HG03521 (cell line): ENCODE measurements around the gene TBC1D2B.

Source experiments
- ATAC-seq: cut with Tn5 transposase; IDR thresholded peaks from one replicate; pipeline ENCODE4 v1.9.1; 2021; ENCODE audit warnings: mild to moderate bottlenecking, moderate library complexity; ENCODE audit not compliant: unreplicated experiment

TBC1D2B gene

GRCh38 chr15:78077053-78077870, at the start of gene TBC1D2B:
Gene TBC1D2B, minus strand, starts transcription at chr15:78077711. Its CDS starts 59 bp downstream, at chr15:78077652.
- peak; percentile 66 for ATAC-seq

GRCh38 chr15:78125267-78125666, 47.8 kb upstream of the TBC1D2B start:
- no peak for ATAC-seq

GRCh38 chr15:78120523-78120922, 43.0 kb upstream of the TBC1D2B start:
- ATAC-seq = no peak

GRCh38 chr15:78112551-78112950, 35.0 kb upstream of the TBC1D2B start:
- no peak for ATAC-seq

- ATAC-seq = no peak
Observed at GRCh38 chr15:78111788-78112187, 34.3 kb upstream of the TBC1D2B start.

- ATAC-seq = no peak
Observed at GRCh38 chr15:78110916-78111475, 33.5 kb upstream of the TBC1D2B start.

- ATAC-seq = no peak
Observed at GRCh38 chr15:78110096-78110495, 32.6 kb upstream of the TBC1D2B start.

- ATAC-seq = no peak
Observed at GRCh38 chr15:78109156-78109555, 31.6 kb upstream of the TBC1D2B start.

- ATAC-seq = peak; percentile 36
Observed at GRCh38 chr15:78108300-78109084, 31.0 kb upstream of the TBC1D2B start.

GRCh38 chr15:78107471-78107870, 30.0 kb upstream of the TBC1D2B start:
- no peak for ATAC-seq

- no peak for ATAC-seq
Observed at GRCh38 chr15:78105476-78106241, 28.1 kb upstream of the TBC1D2B start.

- ATAC-seq = no peak
Observed at GRCh38 chr15:78104566-78105475, 27.3 kb upstream of the TBC1D2B start.

- ATAC-seq = no peak
Observed at GRCh38 chr15:78104119-78104479, 26.6 kb upstream of the TBC1D2B start.

GRCh38 chr15:78103406-78104118, 26.1 kb upstream of the TBC1D2B start:
- ATAC-seq = peak; percentile 72

- ATAC-seq = no peak
Observed at GRCh38 chr15:78102741-78103140, 25.2 kb upstream of the TBC1D2B start.

GRCh38 chr15:78102211-78102610, 24.7 kb upstream of the TBC1D2B start:
- no peak for ATAC-seq

- ATAC-seq = no peak
Observed at GRCh38 chr15:78101423-78102105, 24.1 kb upstream of the TBC1D2B start.

GRCh38 chr15:78100886-78101285, 23.4 kb upstream of the TBC1D2B start:
- no peak for ATAC-seq
